Measurements from ENCODE around the gene EVI5L. TPM values are rescaled to one million over a fixed set of nuclear protein-coding genes. Genes with fewer than 3 reads are reported as not detected.
"Not testable (repeated sequence)": the region's sequence is repeated elsewhere in the genome, so short reads cannot be mapped to it uniquely, and the experiment has no call there.

EVI5L gene
- total and polyA plus RNA-seq, 4 experiments from 2014 or later, result 1.1 to 14.1 (median 7.4) TPM

- DNase-seq, result peak in 1 of 5 donors; percentile 37
- Histone ChIP-seq H3K4me1 (ENCODE audit: insufficient read depth, low read length) (peaks cover 10% of the 10 kb centered on the region), H3K4me3 (ENCODE audit: low read length in 2 of 2) (no peak overlapping the region), H3K27me3 (ENCODE audit: insufficient read depth, low read length) (peaks cover 11% of the 10 kb centered on the region), H3K9me3 (ENCODE audit: control insufficient read depth in 1 of 2, low read length in 2 of 2) (no peaks in the 10 kb centered on the region), H3K36me3 (ENCODE audit: insufficient read depth, low read length) (no peaks in the 10 kb centered on the region), H3K27ac (ENCODE audit: low read depth, low read length) (no peak overlapping the region)
- CTCF ChIA-PET (ENCODE audit: partially characterized antibody), result no interaction called here
- peaks cover 0 to 16% (median 8%) of the 10 kb centered on the region in 4 donors for H3K4me1 Mint-ChIP-seq
- peaks cover 0 to 11% (median 0%) of the 10 kb centered on the region in 8 donors for H3K9me3 Mint-ChIP-seq
- no peaks in the 10 kb centered on the region for H3K36me3 Mint-ChIP-seq
- H3K4me3 Mint-ChIP-seq, result peak overlapping the region in 2 of 8 donors; percentile 31 to 46
- POLR2A ChIA-PET (ENCODE audit: partially characterized antibody), result no interaction called here
- intact Hi-C loops (cut with micrococcal nuclease), result no loop called here
- H3K27me3 Mint-ChIP-seq, result peaks cover 22% of the 10 kb centered on the region in 2 donors
- no peak overlapping the region for H3K27ac Mint-ChIP-seq
These were observed 41.7 kb upstream of the EVI5L start for GRCh38 chr19:7788178-7788932.

GRCh38 chr19:7788933-7789323, 41.1 kb upstream of the EVI5L start:
- Mint-ChIP-seq H3K4me3 (peak overlapping the region in 2 of 8 donors; percentile 46 to 52), H3K4me1 (peaks cover 0 to 16% (median 8%) of the 10 kb centered on the region in 4 donors), H3K36me3 (no peaks in the 10 kb centered on the region), H3K27me3 (peaks cover 16 to 18% of the 10 kb centered on the region in 2 donors), H3K9me3 (peaks cover 0 to 11% (median 3%) of the 10 kb centered on the region in 8 donors), H3K27ac (no peak overlapping the region)
- ChIA-PET POLR2A (ENCODE audit: partially characterized antibody) (no interaction called here), CTCF (ENCODE audit: partially characterized antibody) (no interaction called here)
- intact Hi-C loops (cut with micrococcal nuclease), result no loop called here
- H3K4me3 ChIP-seq (ENCODE audit: low read length in 2 of 2), result peak overlapping the region in 1 of 2 donors; percentile 28
- H3K9me3 ChIP-seq (ENCODE audit: control insufficient read depth in 1 of 2, low read length in 2 of 2), result no peaks in the 10 kb centered on the region
- H3K4me1 ChIP-seq (ENCODE audit: insufficient read depth, low read length), result peaks cover 10% of the 10 kb centered on the region
- no peaks in the 10 kb centered on the region for H3K36me3 ChIP-seq (ENCODE audit: insufficient read depth, low read length)
- H3K27me3 ChIP-seq (ENCODE audit: insufficient read depth, low read length), result peaks cover 11% of the 10 kb centered on the region
- H3K27ac ChIP-seq (ENCODE audit: low read depth, low read length), result no peak overlapping the region
- no peak for DNase-seq

- peaks cover 11% of the 10 kb centered on the region for H3K27me3 ChIP-seq (ENCODE audit: insufficient read depth, low read length)
- H3K9me3 ChIP-seq (ENCODE audit: control insufficient read depth in 1 of 2, low read length in 2 of 2), result no peaks in the 10 kb centered on the region
- no peaks in the 10 kb centered on the region for H3K36me3 ChIP-seq (ENCODE audit: insufficient read depth, low read length)
- H3K9me3 Mint-ChIP-seq, result peaks cover 0 to 11% (median 3%) of the 10 kb centered on the region in 8 donors
- no peak overlapping the region for H3K27ac ChIP-seq (ENCODE audit: low read depth, low read length)
- POLR2A ChIA-PET (ENCODE audit: partially characterized antibody), result no interaction called here
- peaks cover 10% of the 10 kb centered on the region for H3K4me1 ChIP-seq (ENCODE audit: insufficient read depth, low read length)
- DNase-seq, result peak in 4 of 5 donors; percentile 24 to 56 (median 34)
- H3K4me1 Mint-ChIP-seq, result peaks cover 0 to 16% (median 8%) of the 10 kb centered on the region in 4 donors
- no peaks in the 10 kb centered on the region for H3K36me3 Mint-ChIP-seq
- CTCF ChIA-PET (ENCODE audit: partially characterized antibody), result no interaction called here
- peak overlapping the region in 1 of 7 donors; percentile 47 for H3K27ac Mint-ChIP-seq
- peaks cover 13 to 16% of the 10 kb centered on the region in 2 donors for H3K27me3 Mint-ChIP-seq
- intact Hi-C loops (cut with micrococcal nuclease), result no loop called here
- peak overlapping the region; percentile 17 to 70 (median 68) for H3K4me3 Mint-ChIP-seq
- peak overlapping the region in 1 of 2 donors; percentile 28 for H3K4me3 ChIP-seq (ENCODE audit: low read length in 2 of 2)
These were observed 40.6 kb upstream of the EVI5L start for GRCh38 chr19:7789447-7789846.

GRCh38 chr19:7790416-7790815, 39.6 kb upstream of the EVI5L start:
- no peak overlapping the region for H3K27ac ChIP-seq (ENCODE audit: low read depth, low read length)
- H3K27me3 ChIP-seq (ENCODE audit: insufficient read depth, low read length), result peaks cover 11% of the 10 kb centered on the region
- ChIA-PET CTCF (ENCODE audit: partially characterized antibody) (interaction anchor here (1.3 to 2.6 kb wide), 2 partner anchors 9 to 109 kb away, joined by 5 to 9 read pairs; partner anchors contain the start of gene TRAPPC5), POLR2A (ENCODE audit: partially characterized antibody) (no interaction called here)
- peaks cover 13 to 16% of the 10 kb centered on the region in 2 donors for H3K27me3 Mint-ChIP-seq
- peaks cover 10% of the 10 kb centered on the region for H3K4me1 ChIP-seq (ENCODE audit: insufficient read depth, low read length)
- no peaks in the 10 kb centered on the region for H3K36me3 Mint-ChIP-seq
- no peaks in the 10 kb centered on the region for H3K9me3 ChIP-seq (ENCODE audit: control insufficient read depth in 1 of 2, low read length in 2 of 2)
- no peak for DNase-seq
- intact Hi-C loops (cut with micrococcal nuclease), result no loop called here
- no peak overlapping the region for H3K4me3 ChIP-seq (ENCODE audit: low read length in 2 of 2)
- peaks cover 0 to 16% (median 8%) of the 10 kb centered on the region in 4 donors for H3K4me1 Mint-ChIP-seq
- H3K9me3 Mint-ChIP-seq, result peaks cover 0 to 11% (median 3%) of the 10 kb centered on the region in 8 donors
- H3K4me3 Mint-ChIP-seq, result peak overlapping the region in 1 of 8 donors; percentile 51
- no peaks in the 10 kb centered on the region for H3K36me3 ChIP-seq (ENCODE audit: insufficient read depth, low read length)
- no peak overlapping the region for H3K27ac Mint-ChIP-seq

- DNase-seq, result no peak
- Histone ChIP-seq H3K9me3 (ENCODE audit: control insufficient read depth in 1 of 2, low read length in 2 of 2) (no peaks in the 10 kb centered on the region), H3K27me3 (ENCODE audit: insufficient read depth, low read length) (peaks cover 11% of the 10 kb centered on the region), H3K4me3 (ENCODE audit: low read length in 2 of 2) (no peak overlapping the region), H3K27ac (ENCODE audit: low read depth, low read length) (no peak overlapping the region), H3K36me3 (ENCODE audit: insufficient read depth, low read length) (no peaks in the 10 kb centered on the region), H3K4me1 (ENCODE audit: insufficient read depth, low read length) (peaks cover 10% of the 10 kb centered on the region)
- peaks cover 0 to 13% (median 8%) of the 10 kb centered on the region in 4 donors for H3K4me1 Mint-ChIP-seq
- intact Hi-C loops (cut with micrococcal nuclease), result no loop called here
- H3K36me3 Mint-ChIP-seq, result no peaks in the 10 kb centered on the region
- peaks cover 0 to 8% (median 2%) of the 10 kb centered on the region in 8 donors for H3K9me3 Mint-ChIP-seq
- H3K27me3 Mint-ChIP-seq, result peaks cover 10 to 13% of the 10 kb centered on the region in 2 donors
- peak overlapping the region in 1 of 7 donors; percentile 17 for H3K27ac Mint-ChIP-seq
- ChIA-PET CTCF (ENCODE audit: partially characterized antibody) (interaction anchor here (2.6 kb wide), 1 partner anchor 111 kb away, joined by 9 read pairs; the partner anchor contains the start of gene TRAPPC5), POLR2A (ENCODE audit: partially characterized antibody) (no interaction called here)
- no peak overlapping the region for H3K4me3 Mint-ChIP-seq
These were observed 37.7 kb upstream of the EVI5L start for GRCh38 chr19:7792281-7792680.

GRCh38 chr19:7792701-7793100, 37.3 kb upstream of the EVI5L start:
- H3K9me3 ChIP-seq (ENCODE audit: control insufficient read depth in 1 of 2, low read length in 2 of 2); H3K4me3 Mint-ChIP-seq; DNase-seq; H3K27me3 ChIP-seq (ENCODE audit: insufficient read depth, low read length); POLR2A ChIA-PET (ENCODE audit: partially characterized antibody); H3K36me3 ChIP-seq (ENCODE audit: insufficient read depth, low read length); H3K27ac ChIP-seq (ENCODE audit: low read depth, low read length); intact Hi-C loops (cut with micrococcal nuclease); H3K9me3 Mint-ChIP-seq; H3K36me3 Mint-ChIP-seq; H3K4me1 ChIP-seq (ENCODE audit: insufficient read depth, low read length); H3K4me3 ChIP-seq (ENCODE audit: low read length in 2 of 2): not testable (repeated sequence)
- Mint-ChIP-seq H3K4me1 (peaks cover 0 to 11% (median 7%) of the 10 kb centered on the region in 4 donors), H3K27ac (peak overlapping the region in 1 of 7 donors; percentile 44), H3K27me3 (peaks cover 10 to 11% of the 10 kb centered on the region in 2 donors)
- CTCF ChIA-PET (ENCODE audit: partially characterized antibody), result interaction anchor here (2.6 kb wide), 1 partner anchor 112 kb away, joined by 9 read pairs; the partner anchor contains the start of gene TRAPPC5

- ChIA-PET POLR2A (ENCODE audit: partially characterized antibody) (no interaction called here), CTCF (ENCODE audit: partially characterized antibody) (no interaction called here)
- no peak overlapping the region for H3K4me3 ChIP-seq (ENCODE audit: low read length in 2 of 2)
- H3K36me3 ChIP-seq (ENCODE audit: insufficient read depth, low read length), result no peaks in the 10 kb centered on the region
- Mint-ChIP-seq H3K9me3 (peaks cover 0 to 8% (median 2%) of the 10 kb centered on the region in 8 donors), H3K4me1 (peaks cover 0 to 11% (median 7%) of the 10 kb centered on the region in 4 donors), H3K4me3 (no peak overlapping the region), H3K36me3 (no peaks in the 10 kb centered on the region), H3K27ac (no peak overlapping the region), H3K27me3 (peaks cover 10 to 11% of the 10 kb centered on the region in 2 donors)
- no peak overlapping the region for H3K27ac ChIP-seq (ENCODE audit: low read depth, low read length)
- H3K27me3 ChIP-seq (ENCODE audit: insufficient read depth, low read length), result peaks cover 7% of the 10 kb centered on the region
- intact Hi-C loops (cut with micrococcal nuclease), result no loop called here
- no peaks in the 10 kb centered on the region for H3K9me3 ChIP-seq (ENCODE audit: control insufficient read depth in 1 of 2, low read length in 2 of 2)
- H3K4me1 ChIP-seq (ENCODE audit: insufficient read depth, low read length), result peaks cover 10% of the 10 kb centered on the region
- DNase-seq, result no peak
These were observed 36.5 kb upstream of the EVI5L start for GRCh38 chr19:7793493-7793892.
